Right lobe of liver (tissue), 6 donors: ENCODE measurements around the gene CIDEC. TPM values are rescaled to one million over a fixed set of nuclear protein-coding genes. Genes with fewer than 3 reads are reported as not detected.
"Not testable (repeated sequence)": the region's sequence is repeated elsewhere in the genome, so short reads cannot be mapped to it uniquely, and the experiment has no call there.

Experiments
- ATAC-seq, 4 donors: fragments of 200-7000 bp; cut with Tn5 transposase; one replicate each; pipeline ENCODE4 v1.9.1; 2020; ENCODE audit warnings: mild to moderate bottlenecking in 4 of 4, moderate library complexity in 4 of 4
- DNase-seq, 3 donors: peaks; one replicate each; pipeline ENCODE4 v3.0.0-alpha.2; 2020
- H3K27ac ChIP-seq, 3 donors: fragments of 200-600 bp; one replicate each; pipeline ENCODE4 v1.8.0; 2022
- H3K27me3 ChIP-seq, 2 donors: fragments of 200-600 bp; one replicate each; pipeline ENCODE4 v1.8.0; 2022
- H3K36me3 ChIP-seq, 4 donors: fragments of 200-600 bp; sonication (generic) in 1 of 4; one replicate each; pipeline versions ENCODE4 v1.5.1 to v1.8.0; 2017 to 2022; ENCODE audit warnings: control low read depth in 1 of 4
- H3K4me1 ChIP-seq, 4 donors: fragments of 200-600 bp; sonication (generic) in 1 of 4; one replicate each; pipeline versions ENCODE4 v1.5.1 to v1.8.0; 2017 to 2022; ENCODE audit warnings: control low read depth in 1 of 4
- H3K4me3 ChIP-seq, 3 donors: fragments of 200-600 bp; one replicate each; pipeline ENCODE4 v1.8.0; 2022
- H3K9me3 ChIP-seq, 4 donors: fragments of 200-600 bp; sonication (generic) in 1 of 4; one replicate each; pipeline versions ENCODE4 v1.5.1 to v1.8.0; 2017 to 2022; ENCODE audit warnings: control low read depth in 1 of 4
- CTCF ChIP-seq, 4 donors: fragments of 200-600 bp in 3 of 4; fragments of 450-650 bp in 1 of 4; IDR thresholded peaks; one replicate each; pipeline versions ENCODE4 v1.5.1 to v1.8.0; 2016 to 2022; ENCODE audit warnings: antibody characterized with exemption in 4 of 4, mild to moderate bottlenecking in 2 of 4
- POLR2A ChIP-seq: fragments of 450-650 bp; IDR thresholded peaks from one replicate; pipeline ENCODE4 v1.6.1; 2017; ENCODE audit warnings: antibody characterized with exemption, mild to moderate bottlenecking
- WGBS: methylation state at CpG from one replicate; pipeline ENCODE4 v1.1.6; 2018; ENCODE audit warnings: low coverage, low lambda C conversion rate; ENCODE audit not compliant: insufficient coverage; ENCODE audit errors: missing lambda C conversion rate; 5-methylcytosine and 5-hydroxymethylcytosine counted together
- intact Hi-C, 2 donors: fragments of 100-400 bp; cut with DNase I; formaldehyde crosslinking; loops; one replicate each; pipeline versions ENCODE4 v1.11.2 to v1.14.1; 2022
- total RNA-seq, 6 experiments: library from RNA; depleted of rRNA in 2 of 6; stranded (reverse); fragments of >200 nt in 2 of 6; fragmentation: NEBNext Ultra II Directional in 3 of 6; extraction: Animal tissue kit (Norgen Biotek cat#: 25700) in 3 of 6; gene quantifications; one replicate each; pipeline versions ENCODE4 v1.1.0 to v1.2.4, GENCODE V29; 2016 to 2023
- donor health status: DM: no; HTN: yes; CAD: no.
- donor health status: DM: no; HTN: no; CAD: no.
- donor health status: DM: no; HTN: no; CAD: no.
- donor health status: DM: no; HTN: yes; CAD: no.
- donor health status: DM: no; HTN: yes; CAD: no.

The CIDEC gene
- total RNA-seq, 6 experiments from 2014 or later: 1.0 to 101 (median 2.7) TPM

- H3K4me3 ChIP-seq, H3K27me3 ChIP-seq, intact Hi-C loops, H3K27ac ChIP-seq, H3K36me3 ChIP-seq, DNase-seq, H3K9me3 ChIP-seq, ATAC-seq: not testable (repeated sequence)
- peaks cover 0 to 26% (median 5%) of the 10 kb centered on the region in 4 donors for H3K4me1 ChIP-seq
- peak; percentile 58 to 63 (median 60) for TF ChIP-seq CTCF (IDR thresholded peaks at IDR 0.05)
- 20% methylated on average over 4 of the region's 4 CpGs for WGBS
These were observed 31.2 kb downstream of the CIDEC start for GRCh38 chr3:9848860-9849259.

GRCh38 chr3:9847870-9848269 lies 32.2 kb downstream of the CIDEC start:
- H3K27ac ChIP-seq, intact Hi-C loops, H3K27me3 ChIP-seq, ATAC-seq, DNase-seq, H3K4me3 ChIP-seq, H3K9me3 ChIP-seq, H3K36me3 ChIP-seq: not testable (repeated sequence)
- 56% methylated on average over 7 of the region's 9 CpGs for WGBS
- H3K4me1 ChIP-seq: peaks cover 0 to 31% (median 5%) of the 10 kb centered on the region in 4 donors

- Histone ChIP-seq H3K4me1 (peaks cover 0 to 28% (median 5%) of the 10 kb centered on the region in 4 donors), H3K27ac (no peak overlapping the region), H3K36me3 (no peaks in the 10 kb centered on the region), H3K27me3 (no peaks in the 10 kb centered on the region), H3K4me3 (no peak overlapping the region), H3K9me3 (no peaks in the 10 kb centered on the region)
- intact Hi-C loops: no loop called here
- ATAC-seq (no peak), DNase-seq (peak in 1 of 3 donors; percentile 19)
- WGBS: no CpG with 5 or more reads among the region's 6 CpGs
- TF ChIP-seq CTCF (IDR thresholded peaks at IDR 0.05): no peak
- TF ChIP-seq POLR2A: no peak
These were observed 33.0 kb downstream of the CIDEC start for GRCh38 chr3:9846931-9847488.

GRCh38 chr3:9846231-9846630 lies 33.8 kb downstream of the CIDEC start:
- TF ChIP-seq CTCF (IDR thresholded peaks at IDR 0.05): no peak
- no peak for TF ChIP-seq POLR2A
- 40% methylated on average over 2 of the region's 6 CpGs for WGBS
- peaks cover 0 to 5% (median under 1%) of the 10 kb centered on the region in 4 donors for H3K36me3 ChIP-seq
- no peaks in the 10 kb centered on the region for H3K27me3 ChIP-seq
- no peak for ATAC-seq
- no peak for DNase-seq
- peaks cover 0 to 24% (median 5%) of the 10 kb centered on the region in 4 donors for H3K4me1 ChIP-seq
- no peaks in the 10 kb centered on the region for H3K9me3 ChIP-seq
- intact Hi-C loops: no loop called here
- H3K4me3 ChIP-seq: no peak overlapping the region
- H3K27ac ChIP-seq: no peak overlapping the region

GRCh38 chr3:9843715-9844438 lies 36.2 kb downstream of the CIDEC start, which contains the start of gene RPUSD3:
Gene RPUSD3, minus strand, starts transcription at chr3:9844008. Its CDS starts 18 bp downstream, at chr3:9843990.
- no peak for TF ChIP-seq CTCF (IDR thresholded peaks at IDR 0.05)
- peak; percentile 70 for TF ChIP-seq POLR2A

More at GRCh38 chr3:9843715-9844438, 36.2 kb downstream of the CIDEC start, which contains the start of gene RPUSD3:
- H3K9me3 ChIP-seq: no peaks in the 10 kb centered on the region
- H3K36me3 ChIP-seq: peaks cover 0 to 14% (median 7%) of the 10 kb centered on the region in 4 donors
- peak within 1 kb of the TSS; percentile 40 to 65 (median 56) for H3K27ac ChIP-seq
- H3K4me1 ChIP-seq: peaks cover 0 to 11% (median 1%) of the 10 kb centered on the region in 4 donors
- DNase-seq (peak; percentile 98 to 99 (median 99)), ATAC-seq (peak; percentile 99 to 100 (median 99))
- peak within 1 kb of the TSS; percentile 54 to 77 (median 62) for H3K4me3 ChIP-seq
- intact Hi-C loops: no loop called here
- H3K27me3 ChIP-seq: no peaks in the 10 kb centered on the region
- WGBS: under 1% methylated on average over 38 of the region's 42 CpGs
